Measurements from ENCODE around the gene C16orf92.

GRCh38 chr16:30063278-30063892 is 40.4 kb downstream of the C16orf92 start:
- TF ChIP-seq, protein P1, sequence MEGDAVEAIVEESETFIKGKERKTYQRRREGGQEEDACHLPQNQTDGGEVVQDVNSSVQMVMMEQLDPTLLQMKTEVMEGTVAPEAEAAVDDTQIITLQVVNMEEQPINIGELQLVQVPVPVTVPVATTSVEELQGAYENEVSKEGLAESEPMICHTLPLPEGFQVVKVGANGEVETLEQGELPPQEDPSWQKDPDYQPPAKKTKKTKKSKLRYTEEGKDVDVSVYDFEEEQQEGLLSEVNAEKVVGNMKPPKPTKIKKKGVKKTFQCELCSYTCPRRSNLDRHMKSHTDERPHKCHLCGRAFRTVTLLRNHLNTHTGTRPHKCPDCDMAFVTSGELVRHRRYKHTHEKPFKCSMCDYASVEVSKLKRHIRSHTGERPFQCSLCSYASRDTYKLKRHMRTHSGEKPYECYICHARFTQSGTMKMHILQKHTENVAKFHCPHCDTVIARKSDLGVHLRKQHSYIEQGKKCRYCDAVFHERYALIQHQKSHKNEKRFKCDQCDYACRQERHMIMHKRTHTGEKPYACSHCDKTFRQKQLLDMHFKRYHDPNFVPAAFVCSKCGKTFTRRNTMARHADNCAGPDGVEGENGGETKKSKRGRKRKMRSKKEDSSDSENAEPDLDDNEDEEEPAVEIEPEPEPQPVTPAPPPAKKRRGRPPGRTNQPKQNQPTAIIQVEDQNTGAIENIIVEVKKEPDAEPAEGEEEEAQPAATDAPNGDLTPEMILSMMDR (IDR thresholded peaks at IDR 0.05): no peak
- TF ChIP-seq POLR2A (IDR thresholded peaks at IDR 0.05): no peak

Data from adrenal gland (tissue), 5 donors.